ENCODE measurements around the gene SUMF1.

DNA sequence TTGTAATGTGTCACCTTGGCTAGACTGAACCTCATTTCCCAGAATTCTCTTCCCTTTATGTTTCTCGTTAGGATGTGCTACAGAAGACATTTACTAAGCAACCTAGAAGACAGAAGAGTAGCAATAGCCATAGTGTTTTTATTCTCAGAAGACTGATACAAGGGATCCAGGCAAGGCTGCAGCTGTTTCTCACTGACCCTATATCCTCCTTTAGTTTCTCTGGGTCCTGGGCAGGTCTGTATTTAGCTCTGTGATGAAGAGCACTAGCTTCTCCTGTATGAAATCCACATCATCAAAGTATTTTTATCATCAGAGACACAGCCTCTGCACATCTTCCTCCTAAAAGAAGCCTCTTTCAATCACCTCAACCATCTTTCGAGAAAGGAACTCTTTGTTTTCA lies 72.5 kb downstream of the SUMF1 start:
- TF ChIP-seq, protein P1, sequence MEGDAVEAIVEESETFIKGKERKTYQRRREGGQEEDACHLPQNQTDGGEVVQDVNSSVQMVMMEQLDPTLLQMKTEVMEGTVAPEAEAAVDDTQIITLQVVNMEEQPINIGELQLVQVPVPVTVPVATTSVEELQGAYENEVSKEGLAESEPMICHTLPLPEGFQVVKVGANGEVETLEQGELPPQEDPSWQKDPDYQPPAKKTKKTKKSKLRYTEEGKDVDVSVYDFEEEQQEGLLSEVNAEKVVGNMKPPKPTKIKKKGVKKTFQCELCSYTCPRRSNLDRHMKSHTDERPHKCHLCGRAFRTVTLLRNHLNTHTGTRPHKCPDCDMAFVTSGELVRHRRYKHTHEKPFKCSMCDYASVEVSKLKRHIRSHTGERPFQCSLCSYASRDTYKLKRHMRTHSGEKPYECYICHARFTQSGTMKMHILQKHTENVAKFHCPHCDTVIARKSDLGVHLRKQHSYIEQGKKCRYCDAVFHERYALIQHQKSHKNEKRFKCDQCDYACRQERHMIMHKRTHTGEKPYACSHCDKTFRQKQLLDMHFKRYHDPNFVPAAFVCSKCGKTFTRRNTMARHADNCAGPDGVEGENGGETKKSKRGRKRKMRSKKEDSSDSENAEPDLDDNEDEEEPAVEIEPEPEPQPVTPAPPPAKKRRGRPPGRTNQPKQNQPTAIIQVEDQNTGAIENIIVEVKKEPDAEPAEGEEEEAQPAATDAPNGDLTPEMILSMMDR (optimal IDR thresholded peaks at IDR 0.05 in 1 of 3, IDR thresholded peaks at IDR 0.05 in 1 of 3, conservative IDR thresholded peaks at IDR 0.05 in 1 of 3; ENCODE audit: extremely low read depth in 1 of 3, insufficient read depth in 2 of 3, low read length in 3 of 3): no peak
- TF ChIP-seq EZH2 (IDR thresholded peaks at IDR 0.05; ENCODE audit: low read length): no peak

Data from keratinocyte (primary cell).